Ammon's horn (tissue), 1 donor: Measurements from ENCODE around the gene EMCN.
"Not testable (repeated sequence)": the region's sequence is repeated elsewhere in the genome, so short reads cannot be mapped to it uniquely, and the experiment has no call there.

Source experiments
- DNase-seq: peaks from one replicate; pipeline ENCODE4 v3.0.0-alpha.2; 2016; ENCODE audit warnings: low spot score

The EMCN gene

GRCh38 chr4:100380401-100380800, 137.4 kb downstream of the EMCN start:
- DNase-seq = not testable (repeated sequence)

DNA sequence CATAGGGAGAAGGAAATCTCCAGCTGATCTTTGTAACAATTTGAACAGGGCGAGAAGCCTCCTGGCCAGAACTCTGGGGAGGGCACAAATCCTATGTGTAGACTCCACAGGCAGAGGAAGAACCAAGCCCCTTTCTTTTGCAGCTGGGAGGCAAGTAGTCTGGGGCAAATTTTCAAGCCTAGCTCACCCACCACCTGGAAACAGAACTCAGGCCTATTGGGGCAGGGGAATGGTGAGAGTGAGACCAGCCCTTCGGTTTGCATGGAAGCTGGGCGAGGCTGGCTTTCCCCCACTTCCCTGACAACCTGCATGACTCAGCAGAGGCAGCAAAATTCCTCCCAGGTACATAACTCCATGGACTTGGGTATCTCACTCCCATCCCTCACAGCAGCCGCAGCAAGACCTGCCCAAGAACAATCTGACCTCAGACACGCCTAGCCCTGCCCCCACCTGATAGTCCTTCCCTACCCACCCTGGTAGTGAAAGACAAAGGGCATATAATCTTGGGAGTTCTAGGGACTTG, 138.2 kb downstream of the EMCN start:
- DNase-seq = no peak

DNA sequence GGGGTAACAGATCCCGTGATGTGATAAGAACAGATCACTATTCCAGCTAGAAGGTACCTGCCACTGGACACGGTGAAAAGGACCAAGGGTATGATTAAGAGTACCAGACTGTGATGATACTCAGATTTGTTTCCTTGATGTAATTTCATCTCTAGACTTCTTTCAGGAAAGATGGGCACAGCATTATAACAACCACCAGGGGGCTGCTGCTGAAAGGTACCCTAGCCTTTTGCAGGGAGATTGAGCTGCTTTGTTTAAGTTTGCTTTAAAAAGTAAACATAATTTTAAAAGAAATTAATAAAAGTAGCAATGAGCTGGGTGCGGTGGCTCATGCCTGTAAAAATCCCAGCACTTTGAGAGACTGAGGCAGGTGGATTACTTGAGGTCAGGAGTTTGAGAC, 145.4 kb downstream of the EMCN start:
- no peak for DNase-seq

DNA sequence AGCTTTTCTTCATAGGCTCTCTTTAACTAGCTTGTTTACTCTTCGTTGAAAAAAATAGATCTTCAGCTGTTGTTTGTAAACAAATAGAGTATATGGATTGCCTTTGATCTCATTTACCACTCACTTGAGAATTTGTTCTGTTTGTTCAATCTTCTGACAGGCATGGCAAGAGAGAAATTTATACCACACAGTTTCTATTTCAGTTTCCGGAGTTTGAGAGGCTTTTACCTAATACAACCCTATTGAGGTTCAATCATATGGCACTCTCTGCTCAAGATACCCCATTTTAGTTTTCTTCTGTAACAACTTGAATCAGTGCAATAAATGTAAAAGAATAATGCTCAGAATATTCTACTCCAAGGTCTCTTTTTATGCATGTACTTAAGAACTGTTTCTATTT, 148.0 kb downstream of the EMCN start:
- DNase-seq = no peak

DNA sequence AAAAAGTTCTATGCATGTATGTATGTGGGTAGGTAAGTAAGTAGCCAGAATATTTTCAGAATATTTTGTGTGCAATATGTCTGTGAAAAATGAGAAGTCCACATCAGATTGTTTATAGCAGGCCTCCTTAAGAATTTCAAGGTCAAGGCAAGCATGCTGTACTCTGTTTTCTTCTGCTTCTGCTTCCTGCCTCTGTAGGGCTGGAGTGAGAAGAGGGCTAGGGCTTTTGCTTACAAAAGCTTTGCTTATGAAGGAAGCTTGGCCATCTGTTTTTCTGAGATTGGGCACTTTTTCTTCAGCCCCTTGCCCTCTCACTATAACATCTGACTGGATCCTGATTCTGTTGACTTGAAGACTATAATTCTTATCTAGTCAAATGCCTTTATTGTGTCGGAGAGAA, 150.4 kb downstream of the EMCN start:
- no peak for DNase-seq

- DNase-seq = no peak
Observed at GRCh38 chr4:100366213-100366612, 151.6 kb downstream of the EMCN start.

- DNase-seq = no peak
Observed at GRCh38 chr4:100362366-100362765, 155.5 kb downstream of the EMCN start.

DNA sequence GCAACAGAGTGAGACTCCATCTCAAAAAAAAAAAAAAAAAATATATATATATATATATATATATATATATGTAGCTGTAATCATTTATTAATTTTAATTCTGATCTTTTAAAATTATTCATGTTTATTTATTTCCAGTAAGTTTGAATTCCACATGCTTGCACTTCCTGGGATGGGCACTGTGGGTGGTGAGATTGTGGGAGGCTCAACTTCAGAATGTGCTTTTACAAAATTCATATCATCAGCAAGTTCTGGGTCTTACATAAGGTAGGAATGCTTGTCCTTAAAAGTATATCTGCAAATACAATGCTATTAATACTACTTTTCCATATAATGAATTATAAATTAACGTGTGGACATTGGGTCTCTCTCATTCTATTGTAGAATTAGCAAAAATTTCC, 156.5 kb downstream of the EMCN start:
- DNase-seq = peak; percentile 6

DNA sequence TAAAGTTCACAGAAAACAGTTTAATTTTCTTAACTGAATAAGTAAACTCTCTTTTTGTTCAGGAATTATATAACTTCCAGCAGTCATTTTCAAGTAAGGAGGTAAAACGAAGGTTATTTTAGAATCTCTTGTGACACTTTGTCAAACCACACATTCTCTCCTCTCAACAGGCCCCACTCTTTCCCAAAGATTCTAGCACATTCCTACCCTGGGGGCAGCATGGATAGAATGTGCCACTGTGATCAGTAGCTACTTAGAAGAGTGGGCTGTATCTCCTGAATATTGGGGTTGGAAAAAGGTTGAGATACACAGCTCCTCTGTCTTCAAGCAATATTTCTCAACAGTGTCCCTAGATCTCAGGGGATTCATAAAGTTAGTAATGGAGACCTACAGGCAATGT, 157.6 kb downstream of the EMCN start:
- DNase-seq = no peak

DNA sequence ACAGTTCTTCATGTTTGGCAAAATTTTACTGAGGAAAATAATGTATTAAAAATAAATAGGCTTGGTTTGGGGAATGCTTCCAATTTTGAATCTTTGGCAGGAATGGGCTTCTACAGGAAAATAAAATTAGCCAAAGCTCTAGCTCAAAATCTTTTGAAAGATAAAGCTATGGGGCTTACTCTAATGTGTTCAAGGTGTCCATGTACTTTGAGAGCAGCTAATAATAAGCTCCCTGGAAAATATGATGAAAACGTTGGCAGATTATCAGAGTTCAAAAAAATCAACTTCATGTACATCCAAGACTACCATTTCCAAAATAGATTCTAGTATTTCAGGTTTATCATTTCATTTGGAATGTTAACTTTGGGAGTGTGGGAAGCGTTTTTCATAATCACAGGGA, 158.4 kb downstream of the EMCN start:
- peak; percentile 28 for DNase-seq

GRCh38 chr4:100357542-100357941, 160.3 kb downstream of the EMCN start:
- no peak for DNase-seq

DNA sequence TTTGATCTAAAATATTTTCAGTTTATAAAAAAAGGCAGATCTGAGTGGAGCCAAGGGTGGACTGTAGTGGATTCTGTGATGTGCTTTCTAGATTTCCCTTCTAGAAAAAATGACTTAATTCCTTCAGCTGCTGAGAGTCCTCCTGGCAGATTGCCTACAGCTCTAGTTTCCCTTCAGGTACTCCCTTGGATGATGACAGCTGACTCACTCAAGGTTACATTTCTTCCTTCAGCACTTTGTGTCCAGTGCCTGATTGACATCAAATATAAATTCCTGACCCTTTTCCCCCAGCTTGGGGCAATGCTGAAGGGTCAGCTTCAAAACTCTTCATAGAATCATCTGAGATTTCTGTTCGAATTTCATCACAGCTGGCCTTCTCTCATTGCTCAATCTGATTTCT, 161.7 kb downstream of the EMCN start:
- no peak for DNase-seq

DNA sequence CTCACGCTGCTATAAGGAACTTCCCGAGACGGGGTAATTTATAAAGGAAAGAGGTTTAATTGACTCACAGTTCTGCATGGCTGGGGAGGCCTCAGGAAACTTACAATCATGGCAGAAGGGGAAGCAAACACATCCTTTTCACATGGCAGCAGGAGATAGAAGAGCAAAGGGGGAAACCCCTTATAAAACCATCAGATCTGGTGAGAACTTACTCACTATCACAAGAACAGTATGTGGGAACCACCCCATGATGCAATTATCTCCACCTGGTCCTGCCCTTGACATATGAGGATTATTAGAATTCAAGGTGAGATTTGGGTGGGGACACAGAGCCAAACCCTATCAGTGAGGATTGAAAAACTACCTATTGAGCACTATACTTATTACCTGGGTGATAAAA, 165.5 kb downstream of the EMCN start:
- DNase-seq = not testable (repeated sequence)

GRCh38 chr4:100348473-100348872, 169.3 kb downstream of the EMCN start:
- DNase-seq = no peak

- DNase-seq = no peak
Observed at GRCh38 chr4:100347241-100347640, 170.6 kb downstream of the EMCN start.

- no peak for DNase-seq
Observed at GRCh38 chr4:100345585-100345984, 172.2 kb downstream of the EMCN start.
